Left lung (tissue), 10 donors: ENCODE data around the gene NPL. TPM values are rescaled to one million over a fixed set of nuclear protein-coding genes. Genes with fewer than 3 reads are reported as not detected.

Source experiments
- ATAC-seq: fragments of 200-7000 bp; cut with Tn5 transposase; one replicate; pipeline ENCODE4 v1.9.1; 2020; ENCODE audit warnings: moderate library complexity
- DNase-seq, 4 donors: peaks; one replicate each; pipeline ENCODE4 v3.0.0-alpha.2; 2013 to 2020
- H3K27ac ChIP-seq, 2 donors: fragments of 200-600 bp; sonication (generic) in 1 of 2; one replicate each; pipeline versions ENCODE4 v1.5.0 to v1.8.0; 2020 to 2021
- H3K27me3 ChIP-seq, 2 donors: fragments of 200-600 bp; sonication (generic) in 1 of 2; one replicate each; pipeline versions ENCODE4 v1.5.0 to v1.8.0; 2020 to 2021
- H3K36me3 ChIP-seq, 2 donors: fragments of 200-600 bp; sonication (generic) in 1 of 2; one replicate each; pipeline versions ENCODE4 v1.5.0 to v1.8.0; 2020 to 2021
- H3K4me1 ChIP-seq, 2 donors: fragments of 200-600 bp; one replicate each; pipeline ENCODE4 v1.8.0; 2021
- H3K4me3 ChIP-seq, 2 donors: fragments of 200-600 bp; sonication (generic) in 1 of 2; one replicate each; pipeline versions ENCODE4 v1.5.0 to v1.8.0; 2020 to 2021; ENCODE audit warnings: mild to moderate bottlenecking in 1 of 2
- H3K9me3 ChIP-seq, 2 donors: fragments of 200-600 bp; sonication (generic) in 1 of 2; one replicate each; pipeline versions ENCODE4 v1.5.0 to v1.8.0; 2020 to 2021
- CTCF ChIP-seq, 2 donors: fragments of 200-600 bp; sonication (generic) in 1 of 2; IDR thresholded peaks; one replicate each; pipeline versions ENCODE4 v1.5.0 to v1.8.0; 2021; ENCODE audit warnings: antibody characterized with exemption in 2 of 2
- intact Hi-C, 2 donors: fragments of 100-400 bp; cut with DNase I; formaldehyde crosslinking; loops; one replicate each; pipeline versions ENCODE4 v1.11.2 to v1.14.2; 2022
- polyA plus RNA-seq, 6 donors: library from polyadenylated mRNA; unstranded; fragments of 120-200 nt; gene quantifications; one replicate each; pipeline ENCODE4 v1.2.1, GENCODE V29; 2013; ENCODE audit not compliant: insufficient read length in 6 of 6
- total RNA-seq, 2 donors: library from RNA; stranded (reverse); fragmentation: NEBNext Ultra II Directional; extraction: Animal tissue kit (Norgen Biotek cat#: 25700); gene quantifications; one replicate each; pipeline ENCODE4 v1.2.1, GENCODE V29; 2021
- donor health status: DM: no; HTN: yes; CAD: no.
- donor health status: DM: no; HTN: no; CAD: no.

NPL gene
- total and polyA plus RNA-seq, 8 donors = 6.4 to 73.5 (median 8.6) TPM

DNA sequence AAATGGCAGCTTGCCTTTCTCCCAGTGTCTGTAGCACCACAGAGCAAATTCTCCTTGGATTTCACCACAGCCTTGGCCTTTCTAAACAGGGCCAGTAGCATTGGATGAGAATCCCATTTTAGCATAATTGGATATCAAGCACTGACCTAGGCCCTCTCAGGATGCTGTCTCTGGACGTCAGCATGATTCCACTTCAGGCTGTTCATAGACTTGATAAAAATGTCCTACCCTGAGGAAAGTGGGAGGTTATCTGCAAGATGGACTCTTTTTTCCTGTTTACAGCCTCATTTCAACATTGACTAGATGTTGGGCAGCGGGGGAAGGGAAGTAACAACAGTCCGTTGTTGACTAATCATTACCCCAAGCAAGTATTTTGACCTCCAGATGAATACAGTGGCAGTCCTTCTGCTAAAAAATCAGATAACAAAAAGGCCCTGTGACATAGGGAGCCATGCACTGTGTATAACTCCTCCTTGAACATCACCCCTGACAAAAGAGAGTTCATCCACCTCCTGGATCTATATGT is 5.2 kb downstream of the NPL start:
- no peak for DNase-seq
- peaks cover 0 to 77% of the 10 kb centered on the region in 2 donors for H3K4me1 ChIP-seq
- H3K9me3 ChIP-seq = no peaks in the 10 kb centered on the region
- ATAC-seq = peak; percentile 6
- H3K4me3 ChIP-seq = no peak overlapping the region
- H3K27me3 ChIP-seq = no peaks in the 10 kb centered on the region
- H3K36me3 ChIP-seq = peaks cover 0 to 29% of the 10 kb centered on the region in 2 donors
- H3K27ac ChIP-seq = peak overlapping the region; percentile 67 to 88
- intact Hi-C loops = no loop called here
- no peak for TF ChIP-seq CTCF (IDR thresholded peaks at IDR 0.05)

DNA sequence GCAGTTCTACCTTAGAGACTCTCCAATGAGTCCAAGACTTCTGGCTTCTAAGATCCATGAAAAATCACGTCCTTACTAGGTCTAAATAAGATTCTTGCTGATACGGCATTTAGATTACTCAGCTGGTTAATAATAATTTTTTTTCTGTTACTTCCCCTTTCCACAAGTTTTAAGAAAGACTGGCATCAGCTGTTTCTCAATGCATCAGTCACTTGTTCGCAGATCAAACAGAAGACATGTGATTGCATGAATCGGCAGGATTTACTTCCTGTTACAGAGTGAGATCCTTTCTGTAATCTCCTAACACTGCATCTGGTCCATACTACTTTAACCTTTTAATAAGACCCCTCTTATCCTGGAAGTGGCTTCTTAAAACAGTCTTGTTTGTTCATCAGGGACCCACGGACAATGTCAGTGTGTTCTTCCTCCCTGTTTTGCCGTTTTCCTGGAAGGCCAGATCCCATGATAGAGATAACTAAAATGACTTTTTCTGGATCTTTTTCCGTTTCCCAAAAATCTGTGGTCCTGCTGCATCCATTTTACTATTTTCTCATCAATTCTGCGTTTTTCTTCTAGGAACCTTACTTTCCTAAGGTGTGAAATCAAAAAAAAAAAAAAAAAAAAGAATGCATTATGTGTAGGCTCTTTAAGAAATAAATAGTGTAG is 6.1 kb downstream of the NPL start:
- no peak for TF ChIP-seq CTCF (IDR thresholded peaks at IDR 0.05)
- peaks cover 0 to 30% of the 10 kb centered on the region in 2 donors for H3K36me3 ChIP-seq
- ATAC-seq = peak; percentile 71

GRCh38 chr1:182802006-182802803 is 12.6 kb downstream of the NPL start:
- DNase-seq (no peak), ATAC-seq (no peak)
- H3K4me1 ChIP-seq = peaks cover 0 to 9% of the 10 kb centered on the region in 2 donors
- intact Hi-C loops = no loop called here
- no peak overlapping the region for H3K27ac ChIP-seq
- peaks cover 0 to 48% of the 10 kb centered on the region in 2 donors for H3K36me3 ChIP-seq
- H3K9me3 ChIP-seq = no peaks in the 10 kb centered on the region
- H3K4me3 ChIP-seq = no peak overlapping the region
- no peaks in the 10 kb centered on the region for H3K27me3 ChIP-seq
- TF ChIP-seq CTCF (IDR thresholded peaks at IDR 0.05) = no peak

More for the DNA sequence above, 6.1 kb downstream of the NPL start:
- Histone ChIP-seq H3K9me3 (no peaks in the 10 kb centered on the region), H3K27ac (peak overlapping the region; percentile 67 to 88), H3K4me1 (peaks cover 0 to 73% of the 10 kb centered on the region in 2 donors), H3K4me3 (peak overlapping the region in 1 of 2 donors; percentile 9), H3K27me3 (no peaks in the 10 kb centered on the region)
- DNase-seq = peak in 1 of 4 donors; percentile 19
- intact Hi-C loops = no loop called here

- Histone ChIP-seq H3K27ac (no peak overlapping the region), H3K9me3 (no peaks in the 10 kb centered on the region), H3K4me3 (no peak overlapping the region), H3K27me3 (no peaks in the 10 kb centered on the region), H3K36me3 (peaks cover 0 to 63% of the 10 kb centered on the region in 2 donors), H3K4me1 (no peaks in the 10 kb centered on the region)
- intact Hi-C loops = no loop called here
- no peak for DNase-seq
- no peak for TF ChIP-seq CTCF (IDR thresholded peaks at IDR 0.05)
- no peak for ATAC-seq
These were observed 14.3 kb downstream of the NPL start for GRCh38 chr1:182803846-182804245.
